ENCODE data around the gene POU2F1. TPM values are rescaled to one million over a fixed set of nuclear protein-coding genes. Genes with fewer than 3 reads are reported as not detected.

The POU2F1 gene
- total and polyA plus RNA-seq, 4 donors, result 1.1 to 28.6 (median 13.7) TPM

- WGBS, 2 donors, result 90% methylated on average over 4 of the region's 4 CpGs
- peaks cover 0 to 5% of the 10 kb centered on the region in 2 donors for H3K4me1 ChIP-seq (ENCODE audit: control insufficient read depth in 1 of 2, insufficient read depth in 2 of 2, low read length in 2 of 2)
- H3K27me3 ChIP-seq (ENCODE audit: control insufficient read depth in 1 of 2, insufficient read depth in 2 of 2, low read length in 1 of 2), result no peaks in the 10 kb centered on the region
- H3K27ac ChIP-seq (ENCODE audit: low read depth in 1 of 2, low read length in 2 of 2), result no peak overlapping the region
- H3K4me3 ChIP-seq (ENCODE audit: low read length in 2 of 2), result no peak overlapping the region
- DNase-seq (no peak), ATAC-seq (ENCODE audit: low FRiP score) (no peak)
- H3K36me3 ChIP-seq (ENCODE audit: control insufficient read depth in 1 of 2, insufficient read depth in 2 of 2, low read length in 1 of 2), result no peaks in the 10 kb centered on the region
- no peaks in the 10 kb centered on the region for H3K9me3 ChIP-seq (ENCODE audit: control insufficient read depth, low read length)
- intact Hi-C loops (cut with DNase I), result no loop called here
These were observed 28.3 kb downstream of the POU2F1 start for GRCh38 chr1:167248707-167249642.

- H3K9me3 ChIP-seq (ENCODE audit: control insufficient read depth, low read length), result no peaks in the 10 kb centered on the region
- no peak overlapping the region for H3K27ac ChIP-seq (ENCODE audit: low read depth in 1 of 2, low read length in 2 of 2)
- peaks cover 0 to 5% of the 10 kb centered on the region in 2 donors for H3K4me1 ChIP-seq (ENCODE audit: control insufficient read depth in 1 of 2, insufficient read depth in 2 of 2, low read length in 2 of 2)
- no peak overlapping the region for H3K4me3 ChIP-seq (ENCODE audit: low read length in 2 of 2)
- no peaks in the 10 kb centered on the region for H3K27me3 ChIP-seq (ENCODE audit: control insufficient read depth in 1 of 2, insufficient read depth in 2 of 2, low read length in 1 of 2)
- H3K36me3 ChIP-seq (ENCODE audit: control insufficient read depth in 1 of 2, insufficient read depth in 2 of 2, low read length in 1 of 2), result no peaks in the 10 kb centered on the region
- intact Hi-C loops (cut with DNase I), result no loop called here
- WGBS, 2 donors, result 81 to 92% methylated on average over 1 of the region's 1 CpG
- no peak for DNase-seq
- no peak for ATAC-seq (ENCODE audit: low FRiP score)
These were observed 29.0 kb downstream of the POU2F1 start for GRCh38 chr1:167249702-167250101.

GRCh38 chr1:167250482-167250881 lies 29.8 kb downstream of the POU2F1 start:
- Histone ChIP-seq H3K4me3 (ENCODE audit: low read length in 2 of 2) (no peak overlapping the region), H3K36me3 (ENCODE audit: control insufficient read depth in 1 of 2, insufficient read depth in 2 of 2, low read length in 1 of 2) (no peaks in the 10 kb centered on the region), H3K4me1 (ENCODE audit: control insufficient read depth in 1 of 2, insufficient read depth in 2 of 2, low read length in 2 of 2) (peaks cover 3 to 8% of the 10 kb centered on the region in 2 donors), H3K27me3 (ENCODE audit: control insufficient read depth in 1 of 2, insufficient read depth in 2 of 2, low read length in 1 of 2) (no peaks in the 10 kb centered on the region), H3K9me3 (ENCODE audit: control insufficient read depth, low read length) (no peaks in the 10 kb centered on the region), H3K27ac (ENCODE audit: low read depth in 1 of 2, low read length in 2 of 2) (no peak overlapping the region)
- no peak for DNase-seq
- ATAC-seq (ENCODE audit: low FRiP score), result no peak
- intact Hi-C loops (cut with DNase I), result no loop called here

GRCh38 chr1:167251472-167251871 lies 30.8 kb downstream of the POU2F1 start:
- DNase-seq, result no peak
- WGBS, 2 donors, result 98 to 99% methylated on average over 4 of the region's 4 CpGs
- Histone ChIP-seq H3K27ac (ENCODE audit: low read depth in 1 of 2, low read length in 2 of 2) (no peak overlapping the region), H3K27me3 (ENCODE audit: control insufficient read depth in 1 of 2, insufficient read depth in 2 of 2, low read length in 1 of 2) (no peaks in the 10 kb centered on the region), H3K4me3 (ENCODE audit: low read length in 2 of 2) (no peak overlapping the region), H3K4me1 (ENCODE audit: control insufficient read depth in 1 of 2, insufficient read depth in 2 of 2, low read length in 2 of 2) (peaks cover 5 to 8% of the 10 kb centered on the region in 2 donors), H3K36me3 (ENCODE audit: control insufficient read depth in 1 of 2, insufficient read depth in 2 of 2, low read length in 1 of 2) (no peaks in the 10 kb centered on the region), H3K9me3 (ENCODE audit: control insufficient read depth, low read length) (no peaks in the 10 kb centered on the region)
- no peak for ATAC-seq (ENCODE audit: low FRiP score)
- intact Hi-C loops (cut with DNase I), result no loop called here

GRCh38 chr1:167252986-167253385 lies 32.3 kb downstream of the POU2F1 start:
- H3K27me3 ChIP-seq (ENCODE audit: control insufficient read depth in 1 of 2, insufficient read depth in 2 of 2, low read length in 1 of 2), result no peaks in the 10 kb centered on the region
- ATAC-seq (ENCODE audit: low FRiP score) (no peak), DNase-seq (no peak)
- no peaks in the 10 kb centered on the region for H3K36me3 ChIP-seq (ENCODE audit: control insufficient read depth in 1 of 2, insufficient read depth in 2 of 2, low read length in 1 of 2)
- intact Hi-C loops (cut with DNase I), result no loop called here
- no peak overlapping the region for H3K27ac ChIP-seq (ENCODE audit: low read depth in 1 of 2, low read length in 2 of 2)
- H3K4me1 ChIP-seq (ENCODE audit: control insufficient read depth in 1 of 2, insufficient read depth in 2 of 2, low read length in 2 of 2), result peaks cover 5 to 8% of the 10 kb centered on the region in 2 donors
- H3K9me3 ChIP-seq (ENCODE audit: control insufficient read depth, low read length), result no peaks in the 10 kb centered on the region
- no peak overlapping the region for H3K4me3 ChIP-seq (ENCODE audit: low read length in 2 of 2)

- H3K27ac ChIP-seq (ENCODE audit: low read depth in 1 of 2, low read length in 2 of 2), result no peak overlapping the region
- H3K9me3 ChIP-seq (ENCODE audit: control insufficient read depth, low read length), result no peaks in the 10 kb centered on the region
- H3K4me1 ChIP-seq (ENCODE audit: control insufficient read depth in 1 of 2, insufficient read depth in 2 of 2, low read length in 2 of 2), result peaks cover 6 to 8% of the 10 kb centered on the region in 2 donors
- H3K4me3 ChIP-seq (ENCODE audit: low read length in 2 of 2), result no peak overlapping the region
- intact Hi-C loops (cut with DNase I), result no loop called here
- H3K36me3 ChIP-seq (ENCODE audit: control insufficient read depth in 1 of 2, insufficient read depth in 2 of 2, low read length in 1 of 2), result no peaks in the 10 kb centered on the region
- ATAC-seq (ENCODE audit: low FRiP score), result no peak
- no peak for DNase-seq
- no peaks in the 10 kb centered on the region for H3K27me3 ChIP-seq (ENCODE audit: control insufficient read depth in 1 of 2, insufficient read depth in 2 of 2, low read length in 1 of 2)
- 56 to 61% methylated on average over 5 of the region's 5 CpGs for WGBS, 2 donors
These were observed 38.2 kb downstream of the POU2F1 start for GRCh38 chr1:167258858-167259257.

- ATAC-seq (ENCODE audit: low FRiP score) (no peak), DNase-seq (no peak)
- H3K9me3 ChIP-seq (ENCODE audit: control insufficient read depth, low read length), result no peaks in the 10 kb centered on the region
- H3K4me1 ChIP-seq (ENCODE audit: control insufficient read depth in 1 of 2, insufficient read depth in 2 of 2, low read length in 2 of 2), result peaks cover 3 to 5% of the 10 kb centered on the region in 2 donors
- H3K27ac ChIP-seq (ENCODE audit: low read depth in 1 of 2, low read length in 2 of 2), result no peak overlapping the region
- H3K27me3 ChIP-seq (ENCODE audit: control insufficient read depth in 1 of 2, insufficient read depth in 2 of 2, low read length in 1 of 2), result no peaks in the 10 kb centered on the region
- H3K4me3 ChIP-seq (ENCODE audit: low read length in 2 of 2), result no peak overlapping the region
- no peaks in the 10 kb centered on the region for H3K36me3 ChIP-seq (ENCODE audit: control insufficient read depth in 1 of 2, insufficient read depth in 2 of 2, low read length in 1 of 2)
- intact Hi-C loops (cut with DNase I), result loop anchor here (10.0 kb wide), 1 partner anchor 272 kb away; no protein-coding TSS in a partner anchor
These were observed 42.1 kb downstream of the POU2F1 start for GRCh38 chr1:167262836-167263235.

- DNase-seq (no peak), ATAC-seq (ENCODE audit: low FRiP score) (no peak)
- no peak overlapping the region for H3K27ac ChIP-seq (ENCODE audit: low read depth in 1 of 2, low read length in 2 of 2)
- no peaks in the 10 kb centered on the region for H3K9me3 ChIP-seq (ENCODE audit: control insufficient read depth, low read length)
- H3K4me1 ChIP-seq (ENCODE audit: control insufficient read depth in 1 of 2, insufficient read depth in 2 of 2, low read length in 2 of 2), result peaks cover 3 to 5% of the 10 kb centered on the region in 2 donors
- H3K27me3 ChIP-seq (ENCODE audit: control insufficient read depth in 1 of 2, insufficient read depth in 2 of 2, low read length in 1 of 2), result no peaks in the 10 kb centered on the region
- H3K4me3 ChIP-seq (ENCODE audit: low read length in 2 of 2), result no peak overlapping the region
- no peaks in the 10 kb centered on the region for H3K36me3 ChIP-seq (ENCODE audit: control insufficient read depth in 1 of 2, insufficient read depth in 2 of 2, low read length in 1 of 2)
- WGBS, 2 donors, result 92 to 95% methylated on average over 8 of the region's 8 CpGs
- intact Hi-C loops (cut with DNase I), result loop anchor here (10.0 kb wide), 1 partner anchor 271 kb away; no protein-coding TSS in a partner anchor
These were observed 42.7 kb downstream of the POU2F1 start for GRCh38 chr1:167263344-167263743.

Measured in aorta (tissue), 5 donors.